ENCODE data around the gene OPTC. TPM values are rescaled to one million over a fixed set of nuclear protein-coding genes. Genes with fewer than 3 reads are reported as not detected.

The OPTC gene
- total RNA-seq, 1 donor = not detected

- no peaks in the 10 kb centered on the region for H3K9me3 ChIP-seq (ENCODE audit: low read depth, low read length)
- no peak overlapping the region for H3K4me3 ChIP-seq (ENCODE audit: low read length)
- H3K4me1 ChIP-seq (ENCODE audit: insufficient read depth, low read length) = peaks cover 13% of the 10 kb centered on the region
- H3K27me3 ChIP-seq (ENCODE audit: insufficient read depth, low read length) = no peaks in the 10 kb centered on the region
Observed at GRCh38 chr1:203492748-203493130, 1.2 kb upstream of the OPTC start.

- H3K27me3 ChIP-seq (ENCODE audit: insufficient read depth, low read length) = no peaks in the 10 kb centered on the region
- no peak overlapping the region for H3K4me3 ChIP-seq (ENCODE audit: low read length)
- no peaks in the 10 kb centered on the region for H3K4me1 ChIP-seq (ENCODE audit: insufficient read depth, low read length)
- H3K9me3 ChIP-seq (ENCODE audit: low read depth, low read length) = no peaks in the 10 kb centered on the region
Observed at GRCh38 chr1:203495845-203496244, 1.9 kb downstream of the OPTC start.

- Histone ChIP-seq H3K27me3 (ENCODE audit: insufficient read depth, low read length) (no peaks in the 10 kb centered on the region), H3K4me3 (ENCODE audit: low read length) (no peak overlapping the region), H3K9me3 (ENCODE audit: low read depth, low read length) (no peaks in the 10 kb centered on the region), H3K4me1 (ENCODE audit: insufficient read depth, low read length) (no peaks in the 10 kb centered on the region)
Observed at GRCh38 chr1:203497269-203497777, 3.4 kb downstream of the OPTC start.

GRCh38 chr1:203499643-203500278 is 5.8 kb downstream of the OPTC start:
- Histone ChIP-seq H3K27me3 (ENCODE audit: insufficient read depth, low read length) (no peaks in the 10 kb centered on the region), H3K9me3 (ENCODE audit: low read depth, low read length) (no peaks in the 10 kb centered on the region), H3K4me1 (ENCODE audit: insufficient read depth, low read length) (no peaks in the 10 kb centered on the region), H3K4me3 (ENCODE audit: low read length) (no peak overlapping the region)

GRCh38 chr1:203500279-203500678 is 6.3 kb downstream of the OPTC start:
- Histone ChIP-seq H3K9me3 (ENCODE audit: low read depth, low read length) (no peaks in the 10 kb centered on the region), H3K4me3 (ENCODE audit: low read length) (no peak overlapping the region), H3K4me1 (ENCODE audit: insufficient read depth, low read length) (no peaks in the 10 kb centered on the region), H3K27me3 (ENCODE audit: insufficient read depth, low read length) (no peaks in the 10 kb centered on the region)

GRCh38 chr1:203503836-203504235 is 9.9 kb downstream of the OPTC start:
- no peaks in the 10 kb centered on the region for H3K4me1 ChIP-seq (ENCODE audit: insufficient read depth, low read length)
- no peak overlapping the region for H3K4me3 ChIP-seq (ENCODE audit: low read length)
- H3K9me3 ChIP-seq (ENCODE audit: low read depth, low read length) = no peaks in the 10 kb centered on the region
- H3K27me3 ChIP-seq (ENCODE audit: insufficient read depth, low read length) = no peaks in the 10 kb centered on the region

- Histone ChIP-seq H3K9me3 (ENCODE audit: low read depth, low read length) (no peaks in the 10 kb centered on the region), H3K4me1 (ENCODE audit: insufficient read depth, low read length) (no peaks in the 10 kb centered on the region), H3K4me3 (ENCODE audit: low read length) (no peak overlapping the region), H3K27me3 (ENCODE audit: insufficient read depth, low read length) (no peaks in the 10 kb centered on the region)
Observed at GRCh38 chr1:203504400-203505250, 10.7 kb downstream of the OPTC start.

- no peaks in the 10 kb centered on the region for H3K27me3 ChIP-seq (ENCODE audit: insufficient read depth, low read length)
Observed at GRCh38 chr1:203505526-203506204, 11.7 kb downstream of the OPTC start.

GRCh38 chr1:203506858-203507626 is 13.1 kb downstream of the OPTC start:
- Histone ChIP-seq H3K27me3 (ENCODE audit: insufficient read depth, low read length) (no peaks in the 10 kb centered on the region), H3K4me3 (ENCODE audit: low read length) (no peak overlapping the region), H3K9me3 (ENCODE audit: low read depth, low read length) (no peaks in the 10 kb centered on the region), H3K4me1 (ENCODE audit: insufficient read depth, low read length) (peaks cover 1% of the 10 kb centered on the region)

More at GRCh38 chr1:203505526-203506204, 11.7 kb downstream of the OPTC start:
- no peaks in the 10 kb centered on the region for H3K9me3 ChIP-seq (ENCODE audit: low read depth, low read length)
- H3K4me1 ChIP-seq (ENCODE audit: insufficient read depth, low read length) = no peaks in the 10 kb centered on the region
- no peak overlapping the region for H3K4me3 ChIP-seq (ENCODE audit: low read length)

GRCh38 chr1:203507759-203508158 is 13.8 kb downstream of the OPTC start:
- H3K9me3 ChIP-seq (ENCODE audit: low read depth, low read length) = no peaks in the 10 kb centered on the region
- no peak overlapping the region for H3K4me3 ChIP-seq (ENCODE audit: low read length)
- no peaks in the 10 kb centered on the region for H3K27me3 ChIP-seq (ENCODE audit: insufficient read depth, low read length)
- H3K4me1 ChIP-seq (ENCODE audit: insufficient read depth, low read length) = peaks cover 8% of the 10 kb centered on the region

GRCh38 chr1:203508463-203509073 is 14.6 kb downstream of the OPTC start:
- Histone ChIP-seq H3K4me1 (ENCODE audit: insufficient read depth, low read length) (peaks cover 16% of the 10 kb centered on the region), H3K4me3 (ENCODE audit: low read length) (no peak overlapping the region), H3K9me3 (ENCODE audit: low read depth, low read length) (no peaks in the 10 kb centered on the region), H3K27me3 (ENCODE audit: insufficient read depth, low read length) (no peaks in the 10 kb centered on the region)

GRCh38 chr1:203509135-203509534 is 15.2 kb downstream of the OPTC start:
- H3K4me1 ChIP-seq (ENCODE audit: insufficient read depth, low read length) = peaks cover 20% of the 10 kb centered on the region
- no peaks in the 10 kb centered on the region for H3K9me3 ChIP-seq (ENCODE audit: low read depth, low read length)
- H3K27me3 ChIP-seq (ENCODE audit: insufficient read depth, low read length) = no peaks in the 10 kb centered on the region
- H3K4me3 ChIP-seq (ENCODE audit: low read length) = no peak overlapping the region

- H3K4me1 ChIP-seq (ENCODE audit: insufficient read depth, low read length) = peaks cover 20% of the 10 kb centered on the region
- H3K4me3 ChIP-seq (ENCODE audit: low read length) = no peak overlapping the region
- no peaks in the 10 kb centered on the region for H3K9me3 ChIP-seq (ENCODE audit: low read depth, low read length)
- H3K27me3 ChIP-seq (ENCODE audit: insufficient read depth, low read length) = no peaks in the 10 kb centered on the region
Observed at GRCh38 chr1:203511513-203511912, 17.6 kb downstream of the OPTC start.

- Histone ChIP-seq H3K4me3 (ENCODE audit: low read length) (no peak overlapping the region), H3K9me3 (ENCODE audit: low read depth, low read length) (no peaks in the 10 kb centered on the region), H3K4me1 (ENCODE audit: insufficient read depth, low read length) (peaks cover 20% of the 10 kb centered on the region), H3K27me3 (ENCODE audit: insufficient read depth, low read length) (no peaks in the 10 kb centered on the region)
Observed at GRCh38 chr1:203511930-203512329, 18.0 kb downstream of the OPTC start.

Measured in mononuclear cell (primary cell).